GM12891 (cell line): ENCODE data around the gene ARID2.

Experiments
- POLR2AphosphoS5 ChIP-seq: IDR thresholded peaks from 2 replicates; pipeline ENCODE4 v1.6.1; 2011; ENCODE audit warnings: low read depth, low read length, control low read depth
- SPI1 ChIP-seq: IDR thresholded peaks from 2 replicates; pipeline ENCODE4 v1.6.1; 2011; ENCODE audit warnings: low read depth, low read length, control low read depth

DNA sequence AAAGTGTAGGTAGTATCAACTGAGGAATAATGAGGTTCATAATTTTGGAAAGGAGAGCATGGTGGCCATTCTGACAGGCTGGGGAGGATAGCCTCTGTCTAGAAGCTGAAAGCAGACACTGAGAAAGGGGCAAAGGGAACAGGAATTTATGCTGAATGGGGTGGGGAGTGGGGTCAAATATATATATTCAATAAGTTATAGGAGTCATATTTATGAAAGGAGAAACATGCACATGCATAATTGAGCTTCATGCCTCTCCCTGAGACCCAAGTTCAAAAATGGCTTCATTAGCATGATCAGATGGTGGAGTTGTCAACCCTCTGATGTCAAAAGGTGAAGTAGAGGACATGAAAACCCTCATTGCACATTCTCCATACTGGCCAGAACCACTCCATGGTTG lies 33.9 kb upstream of the ARID2 start:
- TF ChIP-seq POLR2AphosphoS5 = no peak
- TF ChIP-seq SPI1 = no peak
